CD8-positive, alpha-beta memory T cell (primary cell): ENCODE measurements around the gene C1R. TPM values are rescaled to one million over a fixed set of nuclear protein-coding genes. Genes with fewer than 3 reads are reported as not detected.
A peak's percentile ranks its signal among the peaks of the same experiment; 100 is the strongest.

Experiments
- CTCF ChIA-PET: fragments of 350-600 bp; sonication (Branson Sonifier 250); formaldehyde crosslinking; loops from one replicate; lab custom pipeline; 2021; ENCODE audit warnings: antibody characterized with exemption; lab: Charles Lee
- POLR2A ChIA-PET: fragments of 350-600 bp; sonication (Branson Sonifier 250); formaldehyde crosslinking; loops from one replicate; lab custom pipeline; 2021; ENCODE audit warnings: antibody characterized with exemption; lab: Charles Lee
- DNase-seq, 5 donors: peaks; one replicate each; pipeline versions ENCODE4 v3.0.0 to v3.0.0-alpha.2; 2020 to 2022; ENCODE audit warnings: mixed read lengths in 1 of 5
- H3K27ac ChIP-seq: one replicate; pipeline ENCODE4 v1.7.0; 2013; ENCODE audit warnings: low read depth, mild to moderate bottlenecking, low read length, moderate library complexity
- H3K27me3 ChIP-seq: 2 replicates; pipeline ENCODE4 v1.7.0; 2013; ENCODE audit warnings: low read length, mild to moderate bottlenecking; ENCODE audit not compliant: insufficient read depth, poor library complexity, severe bottlenecking
- H3K36me3 ChIP-seq: 2 replicates; pipeline ENCODE4 v1.7.0; 2013; ENCODE audit warnings: mild to moderate bottlenecking, low read length, moderate library complexity; ENCODE audit not compliant: insufficient read depth
- H3K4me1 ChIP-seq: 2 replicates; pipeline ENCODE4 v1.7.0; 2013; ENCODE audit warnings: mild to moderate bottlenecking, low read length, moderate library complexity; ENCODE audit not compliant: insufficient read depth
- H3K4me3 ChIP-seq: 2 replicates; pipeline ENCODE4 v1.7.0; 2013; ENCODE audit warnings: mild to moderate bottlenecking, low read length
- H3K9me3 ChIP-seq: 2 replicates; pipeline ENCODE4 v1.7.0; 2013; ENCODE audit warnings: mild to moderate bottlenecking, low read length
- H3K27ac Mint-ChIP-seq, 8 donors: one replicate each; pipeline ENCODE4 v1.8.0; 2020 to 2021; ENCODE audit warnings: mixed read lengths in 8 of 8, mild to moderate bottlenecking in 6 of 8, inconsistent platforms in 3 of 8, moderate library complexity in 3 of 8
- H3K27me3 Mint-ChIP-seq, 2 donors: one replicate each; pipeline ENCODE4 v1.8.0; 2020 to 2021; ENCODE audit warnings: mixed read lengths in 2 of 2, mild to moderate bottlenecking in 1 of 2, moderate library complexity in 1 of 2
- H3K36me3 Mint-ChIP-seq, 3 donors: one replicate each; pipeline ENCODE4 v1.8.0; 2020 to 2021; ENCODE audit warnings: mixed read lengths in 3 of 3, inconsistent platforms in 1 of 3, mild to moderate bottlenecking in 1 of 3
- H3K4me1 Mint-ChIP-seq, 3 donors: one replicate each; pipeline ENCODE4 v1.8.0; 2020 to 2021; ENCODE audit warnings: mixed read lengths in 3 of 3, inconsistent platforms in 1 of 3, mild to moderate bottlenecking in 1 of 3
- H3K4me3 Mint-ChIP-seq, 7 donors: one replicate each; pipeline ENCODE4 v1.8.0; 2020 to 2021; ENCODE audit warnings: mixed read lengths in 7 of 7, mild to moderate bottlenecking in 6 of 7, moderate library complexity in 4 of 7, inconsistent platforms in 2 of 7
- H3K9me3 Mint-ChIP-seq, 5 donors: one replicate each; pipeline ENCODE4 v1.8.0; 2020 to 2022; ENCODE audit warnings: mixed read lengths in 5 of 5, mild to moderate bottlenecking in 3 of 5, moderate library complexity in 2 of 5, inconsistent platforms in 1 of 5
- polyA plus RNA-seq: library from polyadenylated mRNA; unstranded; fragments of 300-500 nt; fragmentation: Illumina TruSeq; gene quantifications from one replicate; pipeline ENCODE4 v1.2.3, GENCODE V29; 2021
- total RNA-seq, 2 experiments: library from RNA; stranded (reverse); gene quantifications; one replicate each; pipeline ENCODE4 v1.2.3, GENCODE V29; 2021

Gene C1R
- total and polyA plus RNA-seq, 3 experiments from 2014 or later = 1.2 to 1.9 (median 1.7) TPM

DNA sequence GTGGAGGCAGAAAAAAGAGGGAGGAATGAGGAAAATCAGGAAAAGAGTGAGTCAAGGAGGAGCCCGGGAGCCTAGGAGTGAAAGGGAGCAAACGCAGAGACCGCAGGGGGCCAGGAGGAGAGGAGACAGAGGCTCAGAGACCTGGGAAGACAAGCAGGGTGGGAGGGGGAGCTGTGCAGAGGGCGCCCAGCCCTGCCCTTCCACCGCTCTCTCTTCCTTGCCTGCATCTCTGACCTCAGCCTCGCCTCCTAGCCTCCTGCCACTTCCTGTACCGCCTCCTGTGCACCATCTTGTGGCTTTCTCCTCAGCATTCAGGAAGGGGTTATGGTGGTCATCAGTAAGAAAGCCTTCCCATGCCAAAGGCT lies 39.2 kb upstream of the C1R start:
- H3K27me3 Mint-ChIP-seq = no peaks in the 10 kb centered on the region
- POLR2A ChIA-PET = interaction anchor here (1.3 kb wide), 1 partner anchor 217 kb away, joined by 7 read pairs; no protein-coding TSS in a partner anchor
- peak overlapping the region; percentile 85 for H3K27ac ChIP-seq

DNA sequence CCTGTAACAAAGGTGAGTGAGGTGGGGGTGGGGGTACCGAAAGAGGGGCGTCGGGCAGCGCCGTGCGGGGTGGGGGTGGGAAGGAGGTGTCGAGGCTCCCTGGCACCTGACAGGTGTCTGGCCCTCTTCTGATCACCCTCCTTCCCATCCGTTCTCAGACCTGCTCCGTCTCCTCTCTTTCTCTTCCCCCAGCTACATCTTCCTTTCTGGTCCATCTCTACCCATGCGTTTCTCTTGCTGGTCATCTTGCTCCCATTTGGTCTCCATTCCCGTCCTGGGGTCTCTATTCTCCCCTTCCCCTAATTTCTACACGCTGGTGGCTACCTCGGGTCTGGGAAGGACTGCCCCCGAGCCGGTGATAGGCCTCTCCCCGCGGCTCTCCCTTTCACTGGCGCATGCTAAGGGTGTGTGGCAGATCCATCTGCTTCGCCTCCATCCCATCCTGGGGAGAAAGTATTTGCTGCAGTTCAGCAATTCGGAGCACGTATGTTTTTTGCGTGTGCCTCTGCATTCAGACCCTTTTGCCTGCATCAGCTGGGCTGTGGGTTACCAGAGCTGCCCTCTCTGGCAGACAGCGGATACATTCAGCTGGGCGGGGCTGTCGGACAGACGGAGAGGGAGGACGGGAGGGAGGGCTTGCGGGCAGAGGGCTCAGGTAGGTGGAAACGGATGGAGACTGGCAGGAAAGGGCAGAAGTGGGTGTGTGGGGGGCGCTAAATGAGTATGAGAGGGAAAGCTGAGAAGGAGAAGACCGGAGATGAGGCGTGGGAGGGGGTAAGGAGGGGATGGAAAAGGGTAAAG lies 38.7 kb upstream of the C1R start:
- Mint-ChIP-seq H3K4me3 (peak overlapping the region; percentile 88 to 99 (median 97)), H3K27me3 (no peaks in the 10 kb centered on the region), H3K4me1 (peaks cover 30 to 44% (median 35%) of the 10 kb centered on the region in 3 donors), H3K27ac (peak overlapping the region; percentile 93 to 98 (median 98)), H3K36me3 (peaks cover 0 to 43% (median 10%) of the 10 kb centered on the region in 3 donors), H3K9me3 (no peaks in the 10 kb centered on the region)
- Histone ChIP-seq H3K4me1 (peaks cover 17% of the 10 kb centered on the region), H3K27me3 (no peaks in the 10 kb centered on the region), H3K27ac (peak overlapping the region; percentile 85), H3K4me3 (peak overlapping the region; percentile 70), H3K36me3 (no peaks in the 10 kb centered on the region), H3K9me3 (no peaks in the 10 kb centered on the region)
- CTCF ChIA-PET = interaction anchor here (1.0 to 1.3 kb wide), 4 partner anchors 10 to 258 kb away, joined by 3 to 4 read pairs (median 4); partner anchors contain the start of genes C1RL and SPSB2
- DNase-seq = peak; percentile 29 to 66 (median 43)
- POLR2A ChIA-PET = interaction anchor here (1.3 kb wide), 2 partner anchors 17 to 217 kb away, joined by 6 to 7 read pairs; no protein-coding TSS in a partner anchor

More for the DNA sequence above, 39.2 kb upstream of the C1R start:
- Mint-ChIP-seq H3K36me3 (peaks cover 0 to 49% (median 12%) of the 10 kb centered on the region in 3 donors), H3K9me3 (no peaks in the 10 kb centered on the region), H3K27ac (peak overlapping the region; percentile 93 to 98 (median 98)), H3K4me1 (peaks cover 30 to 44% (median 35%) of the 10 kb centered on the region in 3 donors), H3K4me3 (peak overlapping the region; percentile 88 to 99 (median 97))
- peak in 2 of 5 donors; percentile 19 to 58 for DNase-seq
- no peaks in the 10 kb centered on the region for H3K36me3 ChIP-seq
- peak overlapping the region; percentile 70 for H3K4me3 ChIP-seq
- CTCF ChIA-PET = interaction anchor here (1.0 to 1.1 kb wide), 2 partner anchors 9 to 24 kb away, joined by 3 to 4 read pairs; no protein-coding TSS in a partner anchor
- peaks cover 17% of the 10 kb centered on the region for H3K4me1 ChIP-seq
- H3K9me3 ChIP-seq = no peaks in the 10 kb centered on the region
- H3K27me3 ChIP-seq = no peaks in the 10 kb centered on the region

DNA sequence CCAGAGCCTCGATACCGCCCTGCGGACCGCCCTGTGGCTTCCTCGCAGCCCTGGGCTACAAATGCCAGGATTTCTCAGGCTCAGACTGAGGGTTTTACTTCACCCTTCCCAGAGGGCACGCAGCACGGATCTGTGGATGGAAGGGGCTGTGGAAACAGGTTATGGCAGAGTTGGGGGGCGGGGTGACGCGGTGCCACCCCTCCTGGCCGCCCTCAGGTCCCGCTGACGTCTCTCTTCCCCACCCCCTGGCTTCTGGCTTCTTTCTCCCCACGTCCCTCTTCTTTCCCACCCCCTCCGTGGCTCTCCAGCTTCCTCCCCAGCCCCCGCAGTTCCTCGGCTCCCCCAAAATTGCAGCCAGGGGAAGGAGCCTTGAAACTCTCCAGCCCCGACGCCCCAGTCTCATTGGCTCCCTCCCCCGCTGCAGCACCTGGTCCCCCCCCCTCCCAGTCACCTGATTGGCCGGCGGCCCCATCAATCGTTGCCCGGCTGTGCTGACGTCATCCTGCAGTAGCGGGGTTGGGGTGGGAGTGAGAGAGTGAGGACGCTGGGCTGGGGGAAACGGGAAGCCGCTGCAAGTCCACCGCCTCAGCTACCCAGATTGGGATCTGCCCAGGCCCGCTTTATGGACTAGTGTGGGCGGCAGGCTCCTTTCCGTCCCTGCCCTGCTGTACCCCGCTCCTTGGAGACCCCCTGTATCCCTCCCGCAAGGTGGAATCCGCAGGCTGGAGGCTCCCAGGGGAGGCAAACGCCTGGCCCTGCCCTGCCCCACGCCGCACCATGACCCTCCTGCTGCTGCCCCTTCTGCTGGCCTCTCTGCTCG lies 37.8 kb upstream of the C1R start, which contains the start of gene CLSTN3:
Gene CLSTN3, plus strand, starts transcription at position 500 of the 820 bp plus-strand sequence. Its CDS starts 278 bp downstream, at position 778.
- H3K36me3 Mint-ChIP-seq = peaks cover 0 to 35% (median 6%) of the 10 kb centered on the region in 3 donors

DNA sequence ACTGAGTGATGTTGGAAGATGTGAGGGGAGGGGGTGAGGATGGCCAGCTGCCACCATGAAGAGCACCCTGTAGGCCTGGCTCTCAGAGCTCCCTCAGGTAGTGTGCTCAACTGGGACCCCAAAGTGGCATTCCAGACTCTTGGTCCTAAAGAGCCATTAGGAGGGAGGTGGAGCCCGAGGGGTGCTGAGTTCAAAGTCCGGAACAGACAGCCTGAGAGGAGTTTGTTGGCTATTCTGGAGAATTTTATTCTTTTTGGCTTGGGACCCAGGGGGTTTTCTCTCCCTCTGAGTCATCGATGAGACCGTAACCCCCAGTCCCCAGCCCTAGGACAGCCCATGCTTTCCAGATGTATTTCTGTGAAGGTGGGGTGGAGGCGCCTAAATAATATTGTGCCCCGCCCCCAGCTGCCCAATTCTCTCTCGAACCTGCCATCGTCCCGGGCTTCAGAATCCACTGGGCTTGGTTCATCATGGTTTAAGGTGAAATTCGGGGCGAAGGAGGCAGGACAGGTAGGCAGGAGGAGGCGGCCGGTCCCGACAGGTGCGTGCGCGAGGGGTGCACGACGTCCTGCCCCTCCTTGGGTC lies 37.1 kb upstream of the C1R start:
- POLR2A ChIA-PET = no interaction called here
- peak overlapping the region; percentile 85 for H3K27ac ChIP-seq
- H3K9me3 ChIP-seq = no peaks in the 10 kb centered on the region
- no peak for DNase-seq
- Mint-ChIP-seq H3K4me3 (peak overlapping the region; percentile 88 to 99 (median 97)), H3K27ac (peak overlapping the region; percentile 93 to 98 (median 98)), H3K4me1 (peaks cover 30 to 44% (median 35%) of the 10 kb centered on the region in 3 donors), H3K27me3 (no peaks in the 10 kb centered on the region), H3K9me3 (no peaks in the 10 kb centered on the region), H3K36me3 (peaks cover 0 to 28% (median 0%) of the 10 kb centered on the region in 3 donors)
- CTCF ChIA-PET = interaction anchor here (1.0 to 1.5 kb wide), 3 partner anchors 16 to 257 kb away, joined by 3 to 5 read pairs (median 3); partner anchors contain the start of gene SPSB2
- peak overlapping the region; percentile 70 for H3K4me3 ChIP-seq
- peaks cover 17% of the 10 kb centered on the region for H3K4me1 ChIP-seq
- H3K27me3 ChIP-seq = no peaks in the 10 kb centered on the region
- H3K36me3 ChIP-seq = no peaks in the 10 kb centered on the region

More for the DNA sequence above, 37.8 kb upstream of the C1R start, which contains the start of gene CLSTN3:
- Mint-ChIP-seq H3K4me3 (peak within 1 kb of the TSS; percentile 88 to 99 (median 97)), H3K9me3 (no peaks in the 10 kb centered on the region), H3K27ac (peak within 1 kb of the TSS; percentile 93 to 98 (median 98)), H3K27me3 (no peaks in the 10 kb centered on the region), H3K4me1 (peaks cover 30 to 44% (median 35%) of the 10 kb centered on the region in 3 donors)
- Histone ChIP-seq H3K27me3 (no peaks in the 10 kb centered on the region), H3K27ac (peak within 1 kb of the TSS; percentile 85), H3K4me3 (peak within 1 kb of the TSS; percentile 70), H3K4me1 (peaks cover 17% of the 10 kb centered on the region), H3K9me3 (no peaks in the 10 kb centered on the region), H3K36me3 (no peaks in the 10 kb centered on the region)
- ChIA-PET CTCF (interaction anchor here (1.0 to 1.3 kb wide), 2 partner anchors 21 to 257 kb away, joined by 3 to 4 read pairs; partner anchors contain the start of genes C1RL and SPSB2), POLR2A (interaction anchor here (1.3 kb wide), 1 partner anchor 16 kb away, joined by 6 read pairs; no protein-coding TSS in a partner anchor)
- peak; percentile 81 to 93 (median 85) for DNase-seq

DNA sequence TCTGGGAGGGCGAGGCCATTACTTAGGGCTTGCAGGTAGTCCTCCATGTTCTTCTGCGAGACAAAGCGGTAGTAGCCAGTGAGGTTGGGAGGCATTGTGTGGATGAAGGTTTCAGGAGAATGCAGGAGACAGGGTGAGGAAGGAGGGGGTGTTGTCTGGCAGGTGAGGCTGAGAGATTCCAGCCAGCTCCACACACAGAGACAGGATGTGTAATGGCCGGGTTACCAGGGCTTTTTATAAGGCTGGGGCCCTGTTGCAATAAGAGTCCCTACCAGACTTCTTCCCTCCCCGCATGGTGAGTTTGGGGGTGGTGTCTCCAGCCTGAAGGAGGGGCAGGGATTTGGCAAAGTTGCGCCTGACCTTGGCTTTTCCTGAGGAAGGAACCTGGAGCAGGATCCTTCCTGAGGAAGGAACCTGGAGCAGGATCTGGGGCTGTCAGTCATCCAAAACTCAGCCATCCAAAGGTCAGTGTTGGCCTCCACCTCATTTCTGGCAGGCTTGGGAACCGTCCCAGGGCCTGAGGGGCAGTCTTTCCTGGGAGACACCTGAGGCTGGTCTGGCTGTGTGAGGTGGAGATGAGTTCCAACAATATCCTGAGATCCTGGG lies 36.5 kb upstream of the C1R start, which contains the start of gene RBP5:
Gene RBP5, minus strand, starts transcription at position 209 of the 606 bp plus-strand sequence. Its CDS starts 114 bp downstream, at position 95.
- no peaks in the 10 kb centered on the region for H3K27me3 ChIP-seq
- CTCF ChIA-PET = interaction anchor here (1.0 to 1.5 kb wide), 2 partner anchors 15 to 237 kb away, joined by 3 to 5 read pairs; no protein-coding TSS in a partner anchor
- peak within 1 kb of the TSS; percentile 70 for H3K4me3 ChIP-seq
- peaks cover 0 to 22% (median 0%) of the 10 kb centered on the region in 3 donors for H3K36me3 Mint-ChIP-seq
- peak within 1 kb of the TSS; percentile 88 to 99 (median 97) for H3K4me3 Mint-ChIP-seq
- no peaks in the 10 kb centered on the region for H3K36me3 ChIP-seq
- H3K4me1 ChIP-seq = peaks cover 17% of the 10 kb centered on the region
- peaks cover 30 to 44% (median 35%) of the 10 kb centered on the region in 3 donors for H3K4me1 Mint-ChIP-seq
- no peaks in the 10 kb centered on the region for H3K9me3 Mint-ChIP-seq
- no peak for DNase-seq
- peak within 1 kb of the TSS; percentile 85 for H3K27ac ChIP-seq
- POLR2A ChIA-PET = no interaction called here
- peak within 1 kb of the TSS; percentile 93 to 98 (median 98) for H3K27ac Mint-ChIP-seq
- H3K9me3 ChIP-seq = no peaks in the 10 kb centered on the region
- no peaks in the 10 kb centered on the region for H3K27me3 Mint-ChIP-seq

DNA sequence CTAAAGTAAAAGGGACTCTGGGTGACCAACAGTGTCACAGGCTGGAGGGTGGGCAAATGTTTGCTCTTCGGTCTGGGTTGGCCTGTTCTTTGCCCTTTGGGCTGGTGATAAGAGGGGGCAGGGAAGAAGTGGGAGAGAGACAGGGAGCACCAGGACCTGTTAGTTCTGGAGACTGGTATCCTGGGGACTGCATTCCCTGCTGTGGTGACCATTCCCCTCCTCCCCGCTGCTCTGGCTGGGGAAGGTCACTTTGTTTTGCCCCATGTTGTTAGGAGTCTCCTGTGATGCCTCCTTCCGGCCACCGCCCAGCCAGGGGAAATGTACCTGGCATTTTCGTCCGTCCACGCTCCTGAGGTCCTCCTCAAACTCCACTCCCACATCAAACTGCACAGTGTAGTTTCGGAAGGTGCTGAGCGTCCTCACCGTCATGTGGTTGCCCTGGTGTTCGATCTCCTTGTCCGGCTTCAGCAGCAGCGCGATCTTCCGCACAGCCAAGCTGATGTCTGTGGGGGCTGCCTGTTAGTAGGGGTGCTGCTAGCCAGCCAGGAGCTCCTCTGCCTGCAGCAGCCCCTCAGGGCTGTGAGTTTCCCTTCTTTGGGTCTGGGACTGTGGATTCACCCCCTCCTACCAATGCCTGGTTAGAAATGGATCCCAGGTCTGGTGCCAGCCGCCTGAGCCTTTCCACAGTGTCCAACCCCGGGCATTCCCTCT lies 35.8 kb upstream of the C1R start:
- DNase-seq = no peak
- peak overlapping the region; percentile 78 to 98 (median 96) for H3K4me3 Mint-ChIP-seq
- H3K27ac Mint-ChIP-seq = peak overlapping the region in 6 of 8 donors; percentile 4 to 96 (median 36)
- H3K36me3 Mint-ChIP-seq = peaks cover 0 to 15% (median 3%) of the 10 kb centered on the region in 3 donors
- Histone ChIP-seq H3K4me3 (no peak overlapping the region), H3K9me3 (no peaks in the 10 kb centered on the region), H3K27me3 (no peaks in the 10 kb centered on the region), H3K27ac (peak overlapping the region; percentile 69), H3K36me3 (no peaks in the 10 kb centered on the region), H3K4me1 (peaks cover 17% of the 10 kb centered on the region)
- no peaks in the 10 kb centered on the region for H3K27me3 Mint-ChIP-seq
- CTCF ChIA-PET = interaction anchor here (1.0 to 2.0 kb wide), 3 partner anchors 15 to 237 kb away, joined by 3 to 5 read pairs (median 4); no protein-coding TSS in a partner anchor
- peaks cover 30 to 41% (median 35%) of the 10 kb centered on the region in 3 donors for H3K4me1 Mint-ChIP-seq
- POLR2A ChIA-PET = interaction anchor here (0.6 kb wide), 1 partner anchor 182 kb away, joined by 3 read pairs; no protein-coding TSS in a partner anchor
- H3K9me3 Mint-ChIP-seq = no peaks in the 10 kb centered on the region
